Measurements from ENCODE around the gene POLD1. TPM values are rescaled to one million over a fixed set of nuclear protein-coding genes. Genes with fewer than 3 reads are reported as not detected.

POLD1 gene
- total and polyA plus RNA-seq, 4 donors = 7.5 to 57.1 (median 8.2) TPM

- Histone ChIP-seq H3K36me3 (ENCODE audit: control insufficient read depth in 4 of 4, insufficient read depth in 3 of 4, low read depth in 1 of 4, low read length in 3 of 4) (no peaks in the 10 kb centered on the region), H3K4me3 (ENCODE audit: low read depth in 1 of 3, low read length in 3 of 3) (no peak within 1 kb of the TSS), H3K27me3 (ENCODE audit: control insufficient read depth in 4 of 4, insufficient read depth in 4 of 4, low read length in 3 of 4) (no peaks in the 10 kb centered on the region), H3K9me3 (ENCODE audit: control insufficient read depth in 4 of 4, low read length in 3 of 4) (no peaks in the 10 kb centered on the region), H3K4me1 (ENCODE audit: control insufficient read depth in 4 of 4, insufficient read depth in 4 of 4, low read length in 3 of 4) (peaks cover 0 to 13% (median 5%) of the 10 kb centered on the region in 4 donors), H3K27ac (ENCODE audit: low read depth in 1 of 2, low read length in 2 of 2) (no peak within 1 kb of the TSS), H3K9ac (ENCODE audit: low read depth in 1 of 2, low read length in 2 of 2) (no peak within 1 kb of the TSS)
- WGBS = 88% methylated on average over 11 of the region's 11 CpGs
- DNase-seq (ENCODE audit: low spot score) = no peak
- TF ChIP-seq FOXA1 (IDR thresholded peaks at IDR 0.05) (no peak), FOXA2 (IDR thresholded peaks at IDR 0.05) (no peak), RAD21 (IDR thresholded peaks at IDR 0.05) (no peak), SP1 (IDR thresholded peaks at IDR 0.05) (no peak), REST (IDR thresholded peaks at IDR 0.05) (no peak), JUND (IDR thresholded peaks at IDR 0.05) (no peak), GABPA (IDR thresholded peaks at IDR 0.05 in 1 of 2, conservative IDR thresholded peaks at IDR 0.05 in 1 of 2) (no peak), HNF4A (conservative IDR thresholded peaks at IDR 0.05) (no peak), CTCF (IDR thresholded peaks at IDR 0.05; ENCODE audit: low read depth, low read length, missing input control) (no peak), EGR1 (IDR thresholded peaks at IDR 0.05; ENCODE audit: low read depth in 2 of 2) (no peak), RXRA (IDR thresholded peaks at IDR 0.05) (no peak), NR2F2 (IDR thresholded peaks at IDR 0.05) (no peak), YY1 (IDR thresholded peaks at IDR 0.05) (no peak), HNF4G (IDR thresholded peaks at IDR 0.05) (no peak)
- TF ChIP-seq, protein P1, sequence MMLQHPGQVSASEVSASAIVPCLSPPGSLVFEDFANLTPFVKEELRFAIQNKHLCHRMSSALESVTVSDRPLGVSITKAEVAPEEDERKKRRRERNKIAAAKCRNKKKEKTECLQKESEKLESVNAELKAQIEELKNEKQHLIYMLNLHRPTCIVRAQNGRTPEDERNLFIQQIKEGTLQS (IDR thresholded peaks at IDR 0.05) = no peak
- TF ChIP-seq, protein P2, sequence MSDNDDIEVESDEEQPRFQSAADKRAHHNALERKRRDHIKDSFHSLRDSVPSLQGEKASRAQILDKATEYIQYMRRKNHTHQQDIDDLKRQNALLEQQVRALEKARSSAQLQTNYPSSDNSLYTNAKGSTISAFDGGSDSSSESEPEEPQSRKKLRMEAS (IDR thresholded peaks at IDR 0.05) = no peak
These were observed 18.5 kb upstream of the POLD1 start, which contains the start of gene NAPSA for GRCh38 chr19:50365434-50366306. TSS of gene NAPSA (minus strand) at chr19:50365639. CDS start at chr19:50365621, 18 bp downstream.

Measured in liver (tissue), 9 donors.